AG09319 (cell line): Measurements from ENCODE around the gene MXD1.
"Not testable (repeated sequence)": the region's sequence is repeated elsewhere in the genome, so short reads cannot be mapped to it uniquely, and the experiment has no call there.

Source experiments
- DNase-seq: peaks from one replicate; pipeline ENCODE4 v3.0.0-alpha.2; 2010; ENCODE audit warnings: low read depth; ENCODE audit errors: extremely low read depth
- TF ChIP-seq, protein P1 (sequence below): IDR thresholded peaks from 2 replicates; pipeline ENCODE4 v1.5.1; 2011; ENCODE audit warnings: low read depth, mild to moderate bottlenecking, inconsistent platforms, low read length, moderate library complexity

The MXD1 gene

DNA sequence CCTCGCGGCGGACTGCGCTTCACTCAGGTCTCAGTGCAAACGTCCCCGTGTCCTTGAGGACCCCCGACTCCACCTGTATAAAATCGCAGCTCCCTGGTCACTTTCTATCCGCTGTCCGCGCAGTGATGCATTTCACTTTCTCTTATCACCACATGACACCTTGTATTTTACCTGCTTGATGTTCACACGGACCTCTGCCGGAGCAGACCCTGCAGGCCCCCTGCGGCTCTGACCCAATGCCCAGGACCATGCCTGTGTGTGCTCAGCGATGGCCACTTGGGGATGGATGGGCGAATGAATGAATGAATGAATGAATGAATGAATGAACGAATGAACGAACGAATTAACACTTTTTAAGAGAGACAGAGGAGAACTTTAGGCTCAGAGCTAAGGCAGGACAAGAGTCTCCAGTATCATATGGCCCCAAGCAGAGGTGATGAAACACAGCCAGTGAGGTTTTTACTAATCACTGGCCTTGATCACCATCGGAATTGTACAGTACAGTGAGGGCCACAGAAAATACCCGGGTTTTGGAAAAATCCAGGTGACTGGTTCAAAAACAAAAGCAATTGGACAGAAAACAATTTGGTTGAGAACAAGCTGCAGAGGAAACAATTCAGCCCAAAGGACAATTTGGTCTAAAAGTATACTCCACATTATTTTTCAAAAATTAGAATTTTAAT lies 34.2 kb downstream of the MXD1 start:
- DNase-seq: no peak
- TF ChIP-seq, protein P1, sequence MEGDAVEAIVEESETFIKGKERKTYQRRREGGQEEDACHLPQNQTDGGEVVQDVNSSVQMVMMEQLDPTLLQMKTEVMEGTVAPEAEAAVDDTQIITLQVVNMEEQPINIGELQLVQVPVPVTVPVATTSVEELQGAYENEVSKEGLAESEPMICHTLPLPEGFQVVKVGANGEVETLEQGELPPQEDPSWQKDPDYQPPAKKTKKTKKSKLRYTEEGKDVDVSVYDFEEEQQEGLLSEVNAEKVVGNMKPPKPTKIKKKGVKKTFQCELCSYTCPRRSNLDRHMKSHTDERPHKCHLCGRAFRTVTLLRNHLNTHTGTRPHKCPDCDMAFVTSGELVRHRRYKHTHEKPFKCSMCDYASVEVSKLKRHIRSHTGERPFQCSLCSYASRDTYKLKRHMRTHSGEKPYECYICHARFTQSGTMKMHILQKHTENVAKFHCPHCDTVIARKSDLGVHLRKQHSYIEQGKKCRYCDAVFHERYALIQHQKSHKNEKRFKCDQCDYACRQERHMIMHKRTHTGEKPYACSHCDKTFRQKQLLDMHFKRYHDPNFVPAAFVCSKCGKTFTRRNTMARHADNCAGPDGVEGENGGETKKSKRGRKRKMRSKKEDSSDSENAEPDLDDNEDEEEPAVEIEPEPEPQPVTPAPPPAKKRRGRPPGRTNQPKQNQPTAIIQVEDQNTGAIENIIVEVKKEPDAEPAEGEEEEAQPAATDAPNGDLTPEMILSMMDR: no peak

DNA sequence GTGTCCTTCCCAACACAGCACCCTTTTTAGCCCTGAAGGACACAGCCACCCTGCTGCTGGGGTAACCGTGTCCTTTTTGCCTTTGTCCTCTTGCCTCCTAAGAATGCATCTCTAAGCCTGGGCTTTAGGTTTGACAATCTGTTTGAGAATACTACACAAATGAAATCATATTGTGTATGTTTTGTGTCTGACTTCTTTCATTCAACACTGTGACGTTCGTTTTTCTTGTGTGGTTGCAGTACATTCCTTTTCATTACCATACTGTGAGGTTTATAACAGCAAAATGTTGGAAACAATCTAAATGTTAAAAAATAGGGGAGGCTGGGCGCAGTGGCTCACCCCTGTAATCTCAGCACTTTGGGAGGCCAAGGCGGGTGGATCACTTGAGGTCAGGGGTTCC lies 35.3 kb downstream of the MXD1 start:
- DNase-seq: no peak
- TF ChIP-seq, protein P1: no peak

DNA sequence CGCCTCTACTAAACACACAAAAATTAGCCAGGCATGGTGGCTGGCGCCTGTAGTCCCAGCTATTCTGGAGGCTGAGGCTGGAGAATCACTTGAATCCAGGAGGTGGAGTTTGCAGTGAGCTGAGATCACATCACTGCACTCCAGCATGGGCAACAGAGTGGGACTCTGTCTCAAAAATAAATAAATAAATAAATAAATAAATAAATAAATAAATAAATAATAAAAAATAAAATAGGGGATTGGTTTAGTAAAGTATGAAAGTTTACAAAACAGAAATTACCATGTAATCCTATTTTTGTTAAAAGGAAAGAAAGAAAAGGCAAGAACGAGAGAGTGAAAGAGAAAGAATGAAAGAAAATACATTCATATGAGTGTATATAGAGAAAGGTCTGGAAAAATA lies 35.8 kb downstream of the MXD1 start:
- not testable (repeated sequence) for DNase-seq

DNA sequence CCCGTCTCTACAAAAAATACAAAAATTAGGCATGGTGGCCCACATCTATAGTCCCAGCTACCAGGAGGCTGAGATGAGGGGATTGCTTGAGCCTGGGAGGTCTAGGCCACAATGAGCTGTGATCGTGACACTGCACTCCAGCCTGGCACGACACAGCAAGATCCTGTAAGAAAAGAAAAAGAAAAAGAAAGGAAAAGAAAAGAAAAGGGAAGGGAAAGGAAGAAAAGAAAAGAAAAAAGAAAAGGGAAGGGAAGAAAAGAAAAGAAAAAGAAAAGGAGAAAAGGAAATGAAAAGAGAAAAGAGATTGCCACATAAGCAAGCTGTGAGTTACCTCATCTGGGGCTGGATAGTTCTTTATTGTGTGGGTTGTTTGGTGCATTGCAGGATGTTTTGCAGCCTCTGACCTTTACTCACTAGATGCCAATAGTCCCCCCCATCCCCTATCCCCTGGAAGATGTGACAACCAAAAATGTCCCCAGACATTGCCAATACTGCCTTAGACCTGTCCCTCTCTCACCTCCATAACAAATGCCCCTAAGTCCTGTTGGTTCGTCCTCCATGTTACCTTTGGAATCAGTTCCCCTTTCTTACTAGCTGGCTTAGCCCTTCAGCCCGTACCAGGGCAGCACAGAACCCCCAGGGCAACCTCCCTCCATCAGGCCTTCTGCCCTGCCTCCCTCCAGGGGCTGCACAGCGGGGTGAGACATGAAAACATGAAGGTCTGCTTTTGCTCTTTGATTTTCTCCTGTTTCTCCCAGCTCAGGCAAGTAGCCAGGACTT lies 37.6 kb downstream of the MXD1 start:
- TF ChIP-seq, protein P1: no peak
- DNase-seq: no peak

DNA sequence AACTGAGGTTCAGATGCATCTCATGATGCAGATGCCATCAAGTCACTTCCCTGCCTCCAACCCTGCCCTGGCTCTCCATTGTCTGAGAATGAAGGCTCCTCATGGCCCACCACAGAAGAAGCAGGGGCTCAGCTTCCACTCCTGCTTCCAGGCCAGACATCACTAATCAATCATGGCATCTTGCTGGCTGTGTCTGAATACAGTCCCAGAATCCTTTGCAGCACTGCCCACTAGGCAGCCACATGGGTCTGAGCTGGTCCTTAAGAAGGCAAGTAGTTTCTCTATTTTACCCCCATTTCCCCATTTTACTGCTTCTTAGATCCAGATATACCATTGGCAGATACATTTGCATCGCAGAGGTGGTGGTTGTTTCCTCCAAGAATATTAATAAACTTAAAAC lies 39.2 kb downstream of the MXD1 start:
- TF ChIP-seq, protein P1: no peak
- DNase-seq: no peak

DNA sequence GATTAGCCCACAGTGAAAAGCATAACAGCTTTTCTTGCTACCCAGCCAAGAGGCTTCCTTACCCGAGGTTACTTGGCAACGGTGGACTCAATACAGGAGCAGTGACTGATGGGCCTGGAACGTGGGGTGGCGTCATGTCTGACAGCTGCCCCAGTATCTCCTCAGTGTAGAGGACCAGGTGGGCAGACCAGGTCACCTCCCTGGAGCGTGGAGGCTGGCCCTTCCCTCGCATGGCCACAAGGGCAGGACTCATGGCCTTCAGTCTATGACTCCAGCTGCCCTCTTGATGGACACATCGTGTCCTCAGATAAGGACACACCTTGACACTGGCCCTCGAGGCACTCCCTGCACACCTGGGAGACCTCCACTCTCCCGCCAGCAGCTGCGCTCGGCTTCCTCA lies 40.1 kb downstream of the MXD1 start:
- TF ChIP-seq, protein P1: no peak

DNA sequence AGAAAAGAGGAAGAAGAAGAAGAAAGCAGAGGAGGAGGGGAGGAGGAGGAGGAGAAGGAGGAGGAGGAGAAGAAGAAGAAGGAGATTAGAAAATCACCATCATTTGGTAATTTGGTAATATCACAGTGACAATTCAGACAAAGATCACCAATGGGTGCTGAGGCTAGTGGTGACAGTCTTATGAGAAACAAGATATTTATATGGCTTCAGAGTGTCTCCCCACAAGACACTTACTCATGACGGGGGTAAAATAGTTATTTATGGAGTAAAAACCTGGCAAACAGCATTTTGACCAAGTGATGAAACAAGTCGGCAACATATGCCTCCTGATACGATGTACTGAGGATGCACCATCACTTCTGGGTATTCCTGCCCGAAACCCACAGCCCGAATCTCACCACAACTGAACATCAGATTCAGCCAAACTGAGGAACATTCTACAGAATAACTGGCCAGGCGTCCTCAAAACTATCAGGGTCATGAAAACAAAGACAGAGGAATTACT lies 41.6 kb downstream of the MXD1 start:
- no peak for DNase-seq
- TF ChIP-seq, protein P1: no peak

More for the DNA sequence above, 40.1 kb downstream of the MXD1 start:
- DNase-seq: no peak
